GM13977 (cell line): Measurements from ENCODE around the gene OTOS.

Source experiments
- DNase-seq: peaks from one replicate; pipeline ENCODE4 v3.0.0; 2012; ENCODE audit warnings: low spot score
- CTCF ChIP-seq: IDR thresholded peaks from 2 replicates; pipeline ENCODE4 v1.5.1; 2012; ENCODE audit warnings: mild to moderate bottlenecking, control low read depth; ENCODE audit not compliant: insufficient read depth; ENCODE audit errors: extremely low read depth, missing control alignments
- in situ Hi-C: fragments of 300-500 bp; cut with MboI; formaldehyde crosslinking; loops from one replicate; pipeline ENCODE4 v1.12.0; 2022; ENCODE audit warnings: low sequenced_read_pairs, low pct_unique_long_range_greater_than_20kb, mixed read lengths, inconsistent platforms; ENCODE audit not compliant: unreplicated experiment

Gene OTOS

GRCh38 chr2:240174496-240174895 is 34.0 kb upstream of the OTOS start:
- in situ Hi-C loops = no loop called here
- DNase-seq = no peak
- no peak for TF ChIP-seq CTCF

GRCh38 chr2:240172071-240172895 is 31.8 kb upstream of the OTOS start:
- in situ Hi-C loops = no loop called here
- DNase-seq = no peak
- TF ChIP-seq CTCF = no peak

- no peak for DNase-seq
- TF ChIP-seq CTCF = no peak
- in situ Hi-C loops = no loop called here
Measured at GRCh38 chr2:240170883-240171282, 30.4 kb upstream of the OTOS start.

- no peak for TF ChIP-seq CTCF
- no peak for DNase-seq
- in situ Hi-C loops = no loop called here
Measured at GRCh38 chr2:240170354-240170735, 29.9 kb upstream of the OTOS start.

- no peak for DNase-seq
- no peak for TF ChIP-seq CTCF
- in situ Hi-C loops = no loop called here
Measured at GRCh38 chr2:240169486-240170353, 29.3 kb upstream of the OTOS start.

- DNase-seq = no peak
- in situ Hi-C loops = no loop called here
- TF ChIP-seq CTCF = no peak
Measured at GRCh38 chr2:240168546-240169361, 28.3 kb upstream of the OTOS start.
